AG04449 (cell line): ENCODE measurements around the gene SLC12A3.

Source experiments
- CTCF ChIA-PET: fragments of 350-600 bp; formaldehyde crosslinking; extraction: SDS; loops from one replicate; lab custom pipeline; 2021; ENCODE audit warnings: antibody characterized with exemption; lab: Yijun Ruan, JAX
- POLR2A ChIA-PET: fragments of 400-600, 350-600 bp; formaldehyde crosslinking; extraction: SDS; loops from one replicate; lab custom pipeline; 2020; ENCODE audit warnings: antibody characterized with exemption, inconsistent platforms; lab: Yijun Ruan, JAX
- DNase-seq: peaks from one replicate; pipeline ENCODE4 v3.0.0-alpha.2; 2010; ENCODE audit warnings: low read depth, low spot score
- H3K4me3 ChIP-seq: 2 replicates; pipeline ENCODE4 v1.5.1; 2011; ENCODE audit warnings: low read depth, mild to moderate bottlenecking, control low read depth, low read length
- CTCF ChIP-seq: IDR thresholded peaks from one replicate; pipeline ENCODE4 v1.5.1; 2011; ENCODE audit warnings: mild to moderate bottlenecking, moderate library complexity, low read length, control low read depth, inconsistent platforms; ENCODE audit not compliant: insufficient read depth; ENCODE audit errors: missing control alignments

Gene SLC12A3

GRCh38 chr16:56911771-56912571 is 47.0 kb downstream of the SLC12A3 start:
- no peak overlapping the region for H3K4me3 ChIP-seq
- TF ChIP-seq CTCF, result no peak
- CTCF ChIA-PET, result interaction anchor here (1.2 to 2.1 kb wide), 4 partner anchors 10 to 45 kb away, joined by 4 to 6 read pairs (median 6); no protein-coding TSS in a partner anchor
- no peak for DNase-seq
- POLR2A ChIA-PET, result interaction anchor here (1.0 to 3.0 kb wide), 2 partner anchors 20 to 26 kb away, joined by 5 to 25 read pairs; partner anchors contain the start of gene HERPUD1

GRCh38 chr16:56912746-56913708 is 48.0 kb downstream of the SLC12A3 start:
- no peak overlapping the region for H3K4me3 ChIP-seq
- CTCF ChIA-PET, result interaction anchor here (1.2 to 2.1 kb wide), 2 partner anchors 14 to 46 kb away, joined by 5 to 6 read pairs; no protein-coding TSS in a partner anchor
- no peak for DNase-seq
- no peak for TF ChIP-seq CTCF
- POLR2A ChIA-PET, result interaction anchor here (3.0 kb wide), 1 partner anchor 19 kb away, joined by 25 read pairs; the partner anchor contains the start of gene HERPUD1

GRCh38 chr16:56914896-56915295 is 49.9 kb downstream of the SLC12A3 start:
- ChIA-PET CTCF (interaction anchor here (1.2 kb wide), 1 partner anchor 48 kb away, joined by 5 read pairs; no protein-coding TSS in a partner anchor), POLR2A (interaction anchor here (1.1 kb wide), 1 partner anchor 17 kb away, joined by 3 read pairs; no protein-coding TSS in a partner anchor)
- no peak for DNase-seq

DNA sequence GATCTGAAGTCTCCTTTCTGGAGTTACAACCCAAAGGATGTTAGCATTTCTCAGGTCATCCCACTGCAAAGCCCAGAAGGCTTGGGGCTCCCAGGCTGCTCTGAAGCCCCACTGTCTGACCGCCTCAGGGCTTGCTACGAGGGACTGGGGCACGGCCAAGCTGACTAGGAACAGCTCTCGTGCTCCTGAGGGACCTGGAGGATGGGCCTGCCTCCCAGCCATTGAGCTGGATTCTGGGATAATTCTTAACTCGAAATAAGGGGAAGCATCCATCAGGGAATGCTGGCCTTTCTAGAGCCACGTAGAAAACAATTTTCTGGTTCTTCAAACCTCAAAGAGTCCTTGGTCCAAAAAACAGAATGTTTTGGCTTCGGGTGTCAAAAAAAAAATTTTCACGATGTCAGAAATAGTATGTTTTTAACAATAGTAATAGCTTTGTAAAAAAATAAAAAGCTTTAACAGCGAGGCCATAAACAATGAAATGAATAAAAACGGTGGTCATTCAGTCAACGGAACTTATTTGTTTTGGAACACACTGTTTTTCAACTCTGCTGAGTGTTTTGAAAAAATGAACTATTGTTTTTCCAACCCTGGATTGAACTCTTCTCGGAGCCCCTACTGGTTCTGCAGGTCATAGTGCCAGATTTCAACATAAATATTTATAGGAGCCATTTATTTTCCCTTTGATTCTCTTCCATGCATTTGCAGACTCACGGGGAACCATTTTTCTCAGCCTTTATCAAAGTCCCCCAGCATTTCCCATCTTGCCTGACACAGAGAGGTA is 50.5 kb downstream of the SLC12A3 start:
- POLR2A ChIA-PET, result interaction anchor here (1.1 kb wide), 1 partner anchor 16 kb away, joined by 3 read pairs; no protein-coding TSS in a partner anchor
- no peak for DNase-seq
- CTCF ChIA-PET, result interaction anchor here (1.2 kb wide), 1 partner anchor 49 kb away, joined by 5 read pairs; no protein-coding TSS in a partner anchor
- no peak for TF ChIP-seq CTCF
- H3K4me3 ChIP-seq, result no peak overlapping the region

More at GRCh38 chr16:56914896-56915295, 49.9 kb downstream of the SLC12A3 start:
- H3K4me3 ChIP-seq, result no peak overlapping the region
- no peak for TF ChIP-seq CTCF

- TF ChIP-seq CTCF, result no peak
- ChIA-PET POLR2A (interaction anchor here (1.0 kb wide), 1 partner anchor 15 kb away, joined by 3 read pairs; no protein-coding TSS in a partner anchor), CTCF (interaction anchor here (1.4 kb wide), 1 partner anchor 49 kb away, joined by 4 read pairs; no protein-coding TSS in a partner anchor)
- no peak overlapping the region for H3K4me3 ChIP-seq
- DNase-seq, result no peak
These were observed 51.8 kb downstream of the SLC12A3 start for GRCh38 chr16:56916571-56917403.
